HepG2 (cell line): ENCODE data around the gene PHKG2. TPM values are rescaled to one million over a fixed set of nuclear protein-coding genes. Genes with fewer than 3 reads are reported as not detected.

Experiments
- AHDC1 ChIP-seq: sonication (generic); formaldehyde crosslinking; IDR thresholded peaks from 2 replicates; pipeline ENCODE4 v1.5.1; 2020; ENCODE audit warnings: mild to moderate bottlenecking, missing genetic modification reagents, borderline replicate concordance
- ARID3A ChIP-seq: IDR thresholded peaks from 2 replicates; pipeline ENCODE4 v1.6.1; 2012; ENCODE audit warnings: low read depth, low read length, improper control_type of control experiment
- ATF2 ChIP-seq: sonication (generic); formaldehyde crosslinking; IDR thresholded peaks from 2 replicates; pipeline ENCODE4 v1.4.0; 2020; ENCODE audit warnings: missing genetic modification reagents
- CREM ChIP-seq, 2 experiments: sonication (generic) in 1 of 2; formaldehyde crosslinking in 1 of 2; IDR thresholded peaks; 2 replicates each; pipeline versions ENCODE4 v1.4.0 to v1.6.1; 2016 to 2020; ENCODE audit warnings: antibody characterized with exemption in 1 of 2, mild to moderate bottlenecking in 1 of 2, missing genetic modification reagents in 1 of 2
- FOSL1 ChIP-seq: sonication (generic); formaldehyde crosslinking; IDR thresholded peaks from 2 replicates; pipeline ENCODE4 v1.9.0; 2021; ENCODE audit warnings: missing genetic modification reagents, borderline replicate concordance
- FOSL2 ChIP-seq: sonication (generic); formaldehyde crosslinking; IDR thresholded peaks from 2 replicates; pipeline ENCODE4 v1.4.0; 2020; ENCODE audit warnings: missing genetic modification reagents
- HDAC1 ChIP-seq: sonication (generic); formaldehyde crosslinking; IDR thresholded peaks from 2 replicates; pipeline ENCODE4 v1.5.1; 2020; ENCODE audit warnings: mild to moderate bottlenecking, missing genetic modification reagents
- HDAC2 ChIP-seq: sonication (generic); formaldehyde crosslinking; IDR thresholded peaks from 2 replicates; pipeline ENCODE4 v1.4.0; 2020; ENCODE audit warnings: missing genetic modification reagents
- HNF4A ChIP-seq: sonication (generic); formaldehyde crosslinking; IDR thresholded peaks from 2 replicates; pipeline ENCODE4 v1.4.0; 2020; ENCODE audit warnings: missing genetic modification reagents
- JUNB ChIP-seq: sonication (generic); formaldehyde crosslinking; IDR thresholded peaks from 2 replicates; pipeline ENCODE4 v1.8.0; 2022; ENCODE audit warnings: missing genetic modification reagents, mild to moderate bottlenecking, borderline replicate concordance
- POLR2AphosphoS5 ChIP-seq: IDR thresholded peaks from 2 replicates; pipeline ENCODE4 v1.6.1; 2012; ENCODE audit warnings: low read depth, low read length
- TCF12 ChIP-seq, 2 experiments: fragments of 450-650 bp in 1 of 2; sonication (generic) in 1 of 2; formaldehyde crosslinking in 1 of 2; IDR thresholded peaks; 2 replicates each; pipeline versions ENCODE4 v1.6.1 to v1.8.0; 2017 to 2022; ENCODE audit warnings: antibody characterized with exemption in 1 of 2, mild to moderate bottlenecking in 1 of 2, missing genetic modification reagents in 1 of 2, moderate library complexity in 1 of 2
- ZKSCAN8 ChIP-seq: IDR thresholded peaks from 2 replicates; pipeline ENCODE4 v1.6.1; 2016; ENCODE audit warnings: borderline replicate concordance, missing genetic modification reagents, missing compliant biosample characterization
- polyA plus RNA-seq, 8 experiments: library from polyadenylated mRNA; depleted of rRNA in 3 of 8; stranded (reverse) in 7 of 8; unstranded in 1 of 8; fragments of >200 nt; fragmentation: Illumina TruSeq in 4 of 8; extraction: Trizol in 4 of 8; gene quantifications; 2 replicates each; pipeline versions ENCODE4 v1.2.1 to v1.2.3, GENCODE V29; 2011 to 2016; ENCODE audit warnings: low read depth in 4 of 8, missing spikeins in 1 of 8, mixed read lengths in 1 of 8; ENCODE audit not compliant: insufficient read depth in 1 of 8
- total RNA-seq, 5 experiments: library from RNA; depleted of rRNA; stranded (reverse); fragments of >200 nt; fragmentation: Illumina TruSeq; extraction: Trizol; gene quantifications; 2 replicates each; pipeline ENCODE4 v1.2.3, GENCODE V29; 2016; ENCODE audit warnings: low read depth in 1 of 5

Gene PHKG2
- total and polyA plus RNA-seq, 2 of the 13 experiments (the other 11 are each of a cell fraction or from before 2014, with no cell fraction given) = 37.4 to 42.1 TPM

DNA sequence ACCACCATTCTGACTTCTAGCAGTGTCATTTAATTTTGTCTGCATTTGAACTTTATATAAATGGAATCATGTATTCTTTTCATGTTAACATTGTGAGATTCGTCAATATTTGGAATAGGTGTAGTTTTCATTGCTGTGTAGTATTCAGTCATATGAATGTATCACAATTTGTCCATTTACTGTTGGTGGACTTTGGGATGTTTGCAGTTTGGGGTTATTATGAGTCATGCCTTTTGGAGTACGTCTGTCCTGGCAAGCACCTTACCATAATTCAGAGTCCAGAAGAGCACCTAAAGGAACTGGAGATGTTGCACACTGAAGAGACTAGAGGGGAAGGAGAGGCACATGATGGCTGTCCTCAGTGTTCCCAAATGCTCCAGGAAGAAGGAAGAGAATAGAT lies 3.1 kb upstream of the PHKG2 start (continued):
- TF ChIP-seq FOSL2 (peak; percentile 90), POLR2AphosphoS5 (peak; percentile 22; the same call in 1 of the 2 replicates), ARID3A (peak; percentile 77), ATF2 (peak; percentile 48; the same call in 1 of the 2 replicates), HNF4A (CRISPR knock-in tag) (peak; percentile 85), HDAC2 (CRISPR knock-in tag) (peak; percentile 65; the same call in 1 of the 2 replicates), ZKSCAN8 (CRISPR knock-in tag) (peak; percentile 52; the same call in 1 of the 2 replicates), AHDC1 (CRISPR knock-in tag) (peak; percentile 27; the same call in 1 of the 2 replicates), JUNB (CRISPR knock-in tag) (peak; percentile 59), HDAC1 (peak; percentile 43; the same call in 1 of the 2 replicates), CREM (IDR thresholded peaks at IDR 0.05) (peak; percentile 43; the same call in 1 of the 2 replicates), CREM (CRISPR knock-in tag; IDR thresholded peaks at IDR 0.05) (no peak), TCF12 (IDR thresholded peaks at IDR 0.05) (no peak), TCF12 (CRISPR knock-in tag; IDR thresholded peaks at IDR 0.05) (no peak), FOSL1 (CRISPR knock-in tag) (peak; percentile 52; the same call in 1 of the 2 replicates)
